Stimulated activated CD4-positive, alpha-beta T cell treated with anti-CD3 and anti-CD28 coated beads, Interleukin-15, amount 100 ng/mL, for 24 hours (primary cell): ENCODE results near the gene NOP14.
"Not testable (repeated sequence)": the region's sequence is repeated elsewhere in the genome, so short reads cannot be mapped to it uniquely, and the experiment has no call there.

Source experiments
- DNase-seq: peaks from one replicate; pipeline ENCODE4 v3.0.0-alpha.2; 2020

NOP14 gene

GRCh38 chr4:2963175-2963965 is at the start of gene NOP14, which contains the start of gene GRK4:
Gene NOP14, minus strand, starts transcription at chr4:2963406. Its CDS starts 87 bp downstream, at chr4:2963319.
Gene GRK4, plus strand, starts transcription at chr4:2963571. Its CDS starts 500 bp downstream, at chr4:2964071.
- DNase-seq, result peak; percentile 98

- DNase-seq, result no peak
Measured at GRCh38 chr4:3011456-3012220, 48.4 kb upstream of the NOP14 start.

GRCh38 chr4:3010998-3011397 is 47.8 kb upstream of the NOP14 start:
- no peak for DNase-seq

GRCh38 chr4:3010577-3010976 is 47.4 kb upstream of the NOP14 start:
- no peak for DNase-seq

- DNase-seq, result peak; percentile 25
Measured at GRCh38 chr4:3009422-3009821, 46.2 kb upstream of the NOP14 start.

- no peak for DNase-seq
Measured at GRCh38 chr4:3007724-3008123, 44.5 kb upstream of the NOP14 start.

- DNase-seq, result no peak
Measured at GRCh38 chr4:2996415-2996814, 33.2 kb upstream of the NOP14 start.

- DNase-seq, result no peak
Measured at GRCh38 chr4:2995546-2996265, 32.5 kb upstream of the NOP14 start.

- DNase-seq, result no peak
Measured at GRCh38 chr4:2994917-2995316, 31.7 kb upstream of the NOP14 start.

GRCh38 chr4:2991243-2991642 is 28.0 kb upstream of the NOP14 start:
- no peak for DNase-seq

GRCh38 chr4:2983715-2984114 is 20.5 kb upstream of the NOP14 start:
- DNase-seq, result not testable (repeated sequence)

- no peak for DNase-seq
Measured at GRCh38 chr4:2982012-2982411, 18.8 kb upstream of the NOP14 start.

- no peak for DNase-seq
Measured at GRCh38 chr4:2981256-2981819, 18.1 kb upstream of the NOP14 start.

GRCh38 chr4:2977211-2978088 is 14.2 kb upstream of the NOP14 start:
- DNase-seq, result no peak

GRCh38 chr4:2971275-2971674 is 8.1 kb upstream of the NOP14 start:
- DNase-seq, result no peak

GRCh38 chr4:2968381-2968780 is 5.2 kb upstream of the NOP14 start:
- DNase-seq, result no peak

- DNase-seq, result no peak
Measured at GRCh38 chr4:2965262-2965661, 2.1 kb upstream of the NOP14 start.

- no peak for DNase-seq
Measured at GRCh38 chr4:2964706-2965258, 1.6 kb upstream of the NOP14 start.

GRCh38 chr4:2963966-2964471 is 813 bp upstream of the NOP14 start:
- DNase-seq, result no peak

- no peak for DNase-seq
Measured at GRCh38 chr4:2962614-2963174, 512 bp downstream of the NOP14 start.

- DNase-seq, result peak; percentile 84
Measured at GRCh38 chr4:2961811-2962441, 1.3 kb downstream of the NOP14 start.
